NCI-H82 treated with DMSO at 0.1 percent for 48 hours (cell line): Measurements from ENCODE around the gene BUD23.
A peak's percentile ranks its signal among the peaks of the same experiment; 100 is the strongest.
"Not testable (repeated sequence)": the region's sequence is repeated elsewhere in the genome, so short reads cannot be mapped to it uniquely, and the experiment has no call there.

Experiments used
- DNase-seq: peaks from one replicate; lab custom pipeline; 2025; ENCODE audit not compliant: unreplicated experiment; lab: John Stamatoyannopoulos, UW

The BUD23 gene

GRCh38 chr7:73668103-73668885 lies 15.1 kb upstream of the BUD23 start:
- peak; percentile 31 for DNase-seq

GRCh38 chr7:73668886-73669230 lies 14.5 kb upstream of the BUD23 start:
- no peak for DNase-seq

DNA sequence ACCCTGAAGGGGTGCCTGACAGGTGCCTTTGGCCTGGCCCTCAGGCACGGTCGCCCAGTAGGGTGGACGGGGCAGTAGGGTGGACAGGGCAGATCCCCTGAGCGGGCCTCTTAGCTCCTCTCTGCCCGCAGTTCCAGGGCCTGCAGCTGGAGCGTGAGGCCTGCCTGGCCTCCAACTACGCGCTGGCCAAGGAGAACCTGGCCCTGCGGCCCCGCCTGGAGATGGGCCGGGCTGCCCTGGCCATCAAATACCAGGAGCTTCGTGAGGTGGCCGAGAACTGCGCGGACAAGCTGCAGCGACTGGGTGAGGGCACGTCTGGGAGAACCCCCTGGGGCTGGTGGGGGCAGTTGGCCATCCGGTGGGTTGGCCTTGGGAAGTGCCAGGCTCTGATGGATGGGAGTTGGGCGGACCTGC lies 14.1 kb upstream of the BUD23 start:
- no peak for DNase-seq

DNA sequence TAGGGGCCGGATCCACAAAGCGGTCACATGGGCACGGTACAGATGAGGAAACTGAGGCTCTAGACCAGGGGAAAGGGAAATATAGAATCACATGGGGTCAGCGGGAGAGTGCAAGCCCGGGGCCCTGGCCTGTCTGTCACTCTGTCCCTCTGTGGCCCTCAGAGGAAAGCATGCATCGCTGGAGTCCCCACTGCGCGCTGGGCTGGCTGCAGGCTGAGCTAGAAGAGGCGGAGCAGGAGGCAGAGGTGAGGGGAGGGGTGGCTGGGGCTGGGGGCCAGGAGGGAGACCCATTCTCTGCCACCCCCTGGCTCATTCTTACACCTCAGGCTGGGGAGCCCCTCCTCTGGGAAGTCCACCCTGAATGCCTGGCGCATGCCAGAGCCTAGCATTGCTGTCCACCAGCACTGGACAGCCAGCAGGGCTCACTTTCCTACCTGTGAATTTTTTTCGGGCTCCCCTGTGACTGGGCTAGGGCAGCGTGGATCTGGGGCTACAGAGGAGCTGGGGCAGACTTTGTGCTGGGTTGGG lies 13.5 kb upstream of the BUD23 start:
- DNase-seq = no peak

- no peak for DNase-seq
These were observed 12.1 kb upstream of the BUD23 start for GRCh38 chr7:73671322-73671661.

GRCh38 chr7:73671857-73672445 lies 11.4 kb upstream of the BUD23 start:
- no peak for DNase-seq

DNA sequence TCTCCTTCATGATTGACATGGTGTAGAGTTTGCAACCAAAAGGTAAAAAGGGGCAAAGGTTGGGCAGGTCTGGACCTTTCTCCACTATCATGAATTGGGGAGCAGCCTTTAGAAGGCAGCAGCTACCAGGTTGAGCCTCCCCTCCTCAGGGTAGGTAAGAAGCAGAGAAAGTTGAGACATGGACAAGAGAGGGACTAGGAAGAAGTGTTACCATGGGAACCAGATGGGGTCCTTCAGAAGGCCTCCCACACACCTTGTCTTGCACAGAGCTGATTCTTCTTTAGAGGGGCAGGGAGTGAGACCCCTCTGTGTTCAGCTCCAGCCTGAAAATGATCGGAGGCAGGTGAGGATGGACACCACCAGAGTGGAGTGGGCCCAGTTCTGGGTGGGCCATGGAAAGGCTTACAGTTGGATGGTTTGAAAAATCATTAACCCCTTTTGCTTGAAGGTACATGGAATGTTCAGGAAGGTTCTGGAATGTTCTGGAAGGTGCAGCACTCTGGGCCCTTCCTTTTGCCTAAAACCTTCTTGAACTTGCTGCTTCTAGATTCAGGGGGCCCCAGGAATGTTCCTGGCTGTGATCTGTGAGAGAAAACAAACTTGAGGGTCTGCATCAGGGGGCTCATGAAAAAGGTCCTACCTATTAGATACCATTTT lies 8.8 kb upstream of the BUD23 start:
- no peak for DNase-seq

- not testable (repeated sequence) for DNase-seq
These were observed 7.3 kb upstream of the BUD23 start for GRCh38 chr7:73676062-73676461.

- DNase-seq = no peak
These were observed 4.5 kb upstream of the BUD23 start for GRCh38 chr7:73678862-73679261.

DNA sequence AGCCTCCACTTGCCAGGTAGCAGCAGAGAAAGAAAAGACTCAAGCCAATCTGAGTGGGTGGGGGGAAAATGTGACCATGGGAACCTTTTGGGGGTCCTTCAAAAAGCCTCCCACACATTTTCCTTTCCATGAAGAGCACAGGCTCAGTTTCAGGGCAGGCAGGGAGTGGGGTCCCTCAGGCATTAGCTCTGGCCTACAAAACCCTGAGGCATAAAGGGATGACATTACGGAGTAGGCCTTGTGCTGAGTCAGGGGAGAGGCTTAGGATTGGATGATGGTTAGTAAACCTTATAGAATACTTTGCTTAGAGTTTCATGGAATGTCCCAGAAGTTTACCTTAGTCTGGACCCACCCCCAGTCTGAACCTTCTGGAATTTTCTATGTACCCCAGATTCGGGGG lies 3.7 kb upstream of the BUD23 start:
- DNase-seq = no peak

GRCh38 chr7:73680501-73680900 lies 2.9 kb upstream of the BUD23 start:
- no peak for DNase-seq

GRCh38 chr7:73681031-73681430 lies 2.4 kb upstream of the BUD23 start:
- DNase-seq = no peak

DNA sequence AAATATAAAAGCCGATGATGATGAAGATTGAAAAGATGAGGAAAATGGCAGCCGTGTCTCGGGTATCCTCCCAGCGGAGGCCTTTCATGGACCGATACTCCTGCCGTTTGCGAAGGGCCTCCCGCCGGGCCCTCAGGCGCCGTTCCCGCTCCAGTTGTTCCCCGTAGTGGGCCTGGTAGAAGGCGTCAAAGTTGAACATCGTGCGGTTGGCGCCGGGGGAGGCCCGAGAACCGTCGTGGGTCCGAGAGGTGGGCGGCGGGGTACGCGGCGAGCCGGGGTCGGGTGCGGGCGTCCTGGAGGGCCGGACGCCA lies 697 bp upstream of the BUD23 start:
- DNase-seq = no peak

- DNase-seq = no peak
These were observed 644 bp downstream of the BUD23 start for GRCh38 chr7:73683788-73684693.

- DNase-seq = no peak
These were observed 1.9 kb downstream of the BUD23 start for GRCh38 chr7:73685311-73685710.

- DNase-seq = no peak
These were observed 4.9 kb downstream of the BUD23 start for GRCh38 chr7:73688288-73688687.

GRCh38 chr7:73690646-73691045 lies 7.2 kb downstream of the BUD23 start:
- DNase-seq = no peak

GRCh38 chr7:73696372-73696771 lies 13.0 kb downstream of the BUD23 start:
- DNase-seq = no peak

DNA sequence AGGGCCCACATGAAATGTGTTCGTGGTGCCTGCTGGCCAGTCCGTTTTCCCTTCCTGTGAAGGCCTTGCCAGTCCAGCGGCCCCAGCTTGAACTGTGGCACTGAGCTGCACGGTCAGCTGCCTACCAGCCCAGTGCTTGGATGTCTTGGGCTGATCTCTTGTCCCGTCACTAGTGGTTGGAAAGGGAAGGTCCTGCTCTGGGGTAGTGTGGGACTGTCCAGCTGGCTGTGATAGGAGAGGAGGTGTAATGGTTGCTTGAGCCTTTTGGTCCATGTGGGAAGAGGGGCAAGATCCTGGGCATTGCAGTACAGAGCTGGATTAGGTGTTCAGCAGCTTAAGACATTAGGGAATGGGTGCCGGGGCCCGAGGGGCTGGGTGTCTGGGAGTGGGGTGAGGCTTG lies 15.0 kb downstream of the BUD23 start:
- DNase-seq = no peak

DNA sequence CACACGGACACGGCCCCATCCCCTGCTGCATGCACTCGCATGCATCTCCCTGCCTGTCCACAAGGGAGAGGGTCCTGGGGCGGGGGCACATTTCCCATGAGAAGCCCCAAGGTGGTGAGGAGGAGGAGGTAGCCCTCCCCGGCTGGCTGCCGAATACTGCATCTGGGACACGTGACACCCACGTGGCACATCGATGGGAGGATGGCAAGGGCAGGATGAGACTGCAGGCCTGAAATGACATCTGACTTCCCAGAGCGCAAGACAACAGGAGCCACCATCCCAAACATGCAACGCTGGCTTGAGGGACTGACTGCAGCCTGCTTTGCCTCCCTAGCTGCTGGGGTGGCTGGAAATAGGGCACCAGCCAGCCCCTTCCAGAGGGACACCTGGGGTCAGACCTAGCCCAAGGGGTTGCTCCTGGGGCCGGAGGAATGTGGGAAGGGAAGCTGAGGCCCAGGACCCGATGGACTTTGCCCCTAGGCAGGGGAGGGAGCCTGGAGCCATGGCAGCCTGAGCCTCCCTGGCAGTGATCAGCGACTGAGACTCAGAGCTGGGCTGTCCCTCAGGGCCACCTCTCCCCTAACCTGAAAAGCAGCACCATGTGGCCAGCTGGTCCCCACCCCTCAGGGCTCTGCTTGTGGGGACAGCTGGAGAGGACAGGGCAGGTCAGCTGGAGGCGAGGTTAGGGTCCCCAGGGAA lies 16.1 kb downstream of the BUD23 start:
- no peak for DNase-seq

- DNase-seq = no peak
These were observed 16.6 kb downstream of the BUD23 start for GRCh38 chr7:73700069-73700423.
